H1 (cell line): ENCODE data around the gene TFE3. TPM values are rescaled to one million over a fixed set of nuclear protein-coding genes. Genes with fewer than 3 reads are reported as not detected.

Source experiments
- CTCF ChIA-PET: fragments of 300-600 bp; sonication (Branson Sonifier 250); formaldehyde crosslinking; loops from one replicate; lab custom pipeline; 2021; ENCODE audit not compliant: partially characterized antibody; lab: Charles Lee
- POLR2A ChIA-PET: fragments of 300-600 bp; sonication (Branson Sonifier 250); formaldehyde crosslinking; loops from one replicate; lab custom pipeline; 2021; ENCODE audit warnings: inconsistent platforms; ENCODE audit not compliant: partially characterized antibody; lab: Charles Lee
- DNase-seq, 2 experiments: peaks; one replicate each; pipeline versions ENCODE4 v3.0.0 to v3.0.0-alpha.2; 2010 to 2022; ENCODE audit warnings: low spot score in 2 of 2, low read depth in 1 of 2, mixed read lengths in 1 of 2
- FAIRE-seq: peaks from 2 replicates; lab custom pipeline; 2011; peaks lifted over from hg19 to GRCh38; lab: Jason Lieb, UNC
- H2AFZ ChIP-seq: 2 replicates; pipeline ENCODE4 v1.8.1; 2012; ENCODE audit warnings: low read length, inconsistent platforms
- H2AK5ac ChIP-seq: 2 replicates; pipeline ENCODE4 v1.6.1; 2013; ENCODE audit warnings: low read depth, low read length
- H2BK120ac ChIP-seq: replicated peaks from 2 replicates; pipeline ENCODE3; 2013; ENCODE audit warnings: low read depth, low read length, inconsistent platforms
- H2BK12ac ChIP-seq: 2 replicates; pipeline ENCODE4 v1.6.1; 2013; ENCODE audit warnings: low read depth, low read length
- H2BK15ac ChIP-seq: 2 replicates; pipeline ENCODE4 v1.6.1; 2013; ENCODE audit warnings: low read length
- H2BK20ac ChIP-seq: 2 replicates; pipeline ENCODE4 v1.6.1; 2013; ENCODE audit warnings: low read length
- H2BK5ac ChIP-seq: 2 replicates; pipeline ENCODE4 v1.6.1; 2013; ENCODE audit warnings: low read depth, low read length
- H3K14ac ChIP-seq: 2 replicates; pipeline ENCODE4 v1.6.1; 2013; ENCODE audit warnings: inconsistent platforms; ENCODE audit not compliant: insufficient read length
- H3K18ac ChIP-seq: 2 replicates; pipeline ENCODE4 v1.6.1; 2013; ENCODE audit warnings: low read length; ENCODE audit errors: extremely low read depth
- H3K23ac ChIP-seq: 2 replicates; pipeline ENCODE4 v1.6.1; 2013; ENCODE audit warnings: inconsistent platforms; ENCODE audit not compliant: insufficient read length
- H3K23me2 ChIP-seq: 2 replicates; pipeline ENCODE4 v1.6.1; 2013; ENCODE audit warnings: low read depth, low read length
- H3K27ac ChIP-seq: 2 replicates; pipeline ENCODE4 v1.6.1; 2011; ENCODE audit warnings: low read depth, low read length, inconsistent platforms
- H3K27me3 ChIP-seq, 4 experiments: replicated peaks in 1 of 4; 1 replicate in 1 of 4; 2 replicates in 3 of 4; pipeline versions ENCODE4 v1.6.1 to v1.8.1; 2011 to 2013; ENCODE audit warnings: low read length in 3 of 4, mild to moderate bottlenecking in 3 of 4, inconsistent platforms in 2 of 4, mixed read lengths in 2 of 4, moderate library complexity in 1 of 4; ENCODE audit not compliant: control insufficient read depth in 3 of 4, insufficient read depth in 3 of 4; ENCODE audit errors: extremely low read depth in 1 of 4
- H3K36me3 ChIP-seq, 4 experiments: 2 replicates each; pipeline versions ENCODE4 v1.6.1 to v1.8.1; 2011 to 2013; ENCODE audit warnings: mild to moderate bottlenecking in 4 of 4, low read length in 3 of 4, moderate library complexity in 2 of 4, control low read depth in 1 of 4, inconsistent platforms in 1 of 4; ENCODE audit not compliant: insufficient read depth in 4 of 4, control insufficient read depth in 2 of 4
- H3K4ac ChIP-seq: replicated peaks from 2 replicates; pipeline ENCODE3; 2013; ENCODE audit warnings: low read length, low read depth, mixed read lengths, inconsistent platforms; ENCODE audit not compliant: insufficient read length
- H3K4me1 ChIP-seq, 4 experiments: replicated peaks in 1 of 4; 1 replicate in 1 of 4; 2 replicates in 3 of 4; pipeline versions ENCODE4 v1.6.1 to v1.8.1; 2011 to 2013; ENCODE audit warnings: low read length in 3 of 4, inconsistent platforms in 2 of 4, mixed read lengths in 1 of 4; ENCODE audit not compliant: insufficient read depth in 4 of 4, control insufficient read depth in 3 of 4
- H3K4me2 ChIP-seq, 2 experiments: 2 replicates each; pipeline versions ENCODE4 v1.6.1 to v1.8.1; 2011 to 2013; ENCODE audit warnings: low read depth in 2 of 2, low read length in 2 of 2, control low read depth in 1 of 2, inconsistent platforms in 1 of 2, mild to moderate bottlenecking in 1 of 2; ENCODE audit not compliant: insufficient read depth in 1 of 2
- H3K4me3 ChIP-seq, 4 experiments: fragments of 200-600, 300-600 bp in 1 of 4; sonication (generic), shearing (Covaris generic), sonication (Bioruptor Twin) in 1 of 4; 2 replicates each; pipeline versions ENCODE4 v1.5.1 to v1.8.1; 2011 to 2016; ENCODE audit warnings: low read length in 4 of 4, low read depth in 3 of 4, control low read depth in 2 of 4, inconsistent platforms in 2 of 4, mild to moderate bottlenecking in 2 of 4, mixed read lengths in 1 of 4, moderate library complexity in 1 of 4; ENCODE audit not compliant: insufficient read depth in 2 of 4; ENCODE audit errors: extremely low read depth in 1 of 4
- H3K56ac ChIP-seq: replicated peaks from 2 replicates; pipeline ENCODE3; 2013; ENCODE audit warnings: low read depth, mild to moderate bottlenecking, mixed read lengths, low read length, inconsistent platforms; ENCODE audit not compliant: insufficient read length
- H3K79me1 ChIP-seq: 2 replicates; pipeline ENCODE4 v1.6.1; 2013; ENCODE audit warnings: low read depth, low read length, control low read depth
- H3K79me2 ChIP-seq, 2 experiments: 2 replicates each; pipeline versions ENCODE4 v1.6.1 to v1.8.1; 2012 to 2013; ENCODE audit warnings: low read length in 2 of 2, mild to moderate bottlenecking in 2 of 2, inconsistent platforms in 1 of 2; ENCODE audit not compliant: insufficient read depth in 2 of 2, control insufficient read depth in 1 of 2
- H3K9ac ChIP-seq, 4 experiments: replicated peaks in 1 of 4; 1 replicate in 1 of 4; 2 replicates in 3 of 4; pipeline versions ENCODE4 v1.6.1 to v1.8.1; 2011 to 2013; ENCODE audit warnings: low read depth in 3 of 4, low read length in 3 of 4, control low read depth in 2 of 4, mild to moderate bottlenecking in 2 of 4, moderate library complexity in 2 of 4, inconsistent platforms in 1 of 4; ENCODE audit errors: extremely low read depth in 1 of 4
- H3K9me3 ChIP-seq, 2 experiments: 2 replicates each; pipeline versions ENCODE4 v1.6.1 to v1.8.1; 2012 to 2013; ENCODE audit warnings: mild to moderate bottlenecking in 2 of 2, moderate library complexity in 2 of 2, control low read depth in 1 of 2, inconsistent platforms in 1 of 2, low read depth in 1 of 2, low read length in 1 of 2, mixed read lengths in 1 of 2; ENCODE audit not compliant: insufficient read depth in 2 of 2
- H4K20me1 ChIP-seq, 2 experiments: replicated peaks in 1 of 2; 2 replicates each; pipeline versions ENCODE3 to v1.8.1; 2011 to 2013; ENCODE audit warnings: inconsistent platforms in 2 of 2, low read length in 2 of 2, mild to moderate bottlenecking in 1 of 2; ENCODE audit not compliant: insufficient read depth in 2 of 2, control insufficient read depth in 1 of 2
- H4K5ac ChIP-seq: 2 replicates; pipeline ENCODE4 v1.6.1; 2013; ENCODE audit warnings: low read length, low read depth, mixed read lengths, inconsistent platforms; ENCODE audit not compliant: insufficient read length
- H4K8ac ChIP-seq: 2 replicates; pipeline ENCODE4 v1.8.0; 2013; ENCODE audit warnings: mild to moderate bottlenecking, moderate library complexity, low read length, inconsistent platforms; ENCODE audit not compliant: insufficient read depth; ENCODE audit errors: extremely low read depth
- H4K91ac ChIP-seq: replicated peaks from 2 replicates; pipeline ENCODE3; 2013; ENCODE audit warnings: low read length, mixed read lengths, inconsistent platforms; ENCODE audit not compliant: insufficient read length
- ASH2L ChIP-seq: fragments of 200-600, 300-600 bp; sonication (generic); IDR thresholded peaks from one replicate; pipeline ENCODE4 v1.7.1; 2017; ENCODE audit warnings: low read length
- CREB1 ChIP-seq: IDR thresholded peaks from 2 replicates; pipeline ENCODE4 v1.6.1; 2012; ENCODE audit warnings: inconsistent platforms
- EP300 ChIP-seq, 2 experiments: IDR thresholded peaks; 1 replicate in 1 of 2; 2 replicates in 1 of 2; pipeline ENCODE4 v1.6.1; 2011 to 2012; ENCODE audit warnings: low read depth in 2 of 2, low read length in 2 of 2, mild to moderate bottlenecking in 2 of 2, borderline replicate concordance in 1 of 2, inconsistent platforms in 1 of 2, moderate library complexity in 1 of 2
- FOSL1 ChIP-seq: IDR thresholded peaks from 2 replicates; pipeline ENCODE4 v1.6.1; 2011; ENCODE audit warnings: mild to moderate bottlenecking, low read depth, low read length, moderate library complexity; ENCODE audit not compliant: insufficient read depth
- NRF1 ChIP-seq: IDR thresholded peaks from 2 replicates; pipeline ENCODE4 v1.6.1; 2011; ENCODE audit warnings: mild to moderate bottlenecking, low read depth, low read length, improper control_type of control experiment
- POLR2A ChIP-seq, 2 experiments: IDR thresholded peaks; 1 replicate in 1 of 2; 2 replicates in 1 of 2; pipeline ENCODE4 v1.6.1; 2011; ENCODE audit warnings: low read depth in 2 of 2, low read length in 2 of 2, mild to moderate bottlenecking in 2 of 2; ENCODE audit errors: control extremely low read depth in 1 of 2
- RAD21 ChIP-seq, 2 experiments: IDR thresholded peaks in 1 of 2; conservative IDR thresholded peaks in 1 of 2; 2 replicates each; pipeline ENCODE4 v1.6.1; 2011; ENCODE audit warnings: low read depth in 2 of 2, low read length in 2 of 2, improper control_type of control experiment in 1 of 2, inconsistent platforms in 1 of 2, mild to moderate bottlenecking in 1 of 2, moderate library complexity in 1 of 2
- TBP ChIP-seq: IDR thresholded peaks from 2 replicates; pipeline ENCODE4 v1.6.1; 2011; ENCODE audit warnings: low read depth, low read length, improper control_type of control experiment
- WGBS, 2 experiments: shearing (Covaris generic) in 1 of 2; methylation state at CpG; one replicate each; pipeline versions ENCODE4 v1.1.6 to v1.1.7; 2013 to 2015; ENCODE audit warnings: low lambda C conversion rate in 2 of 2, mixed read lengths in 2 of 2, inconsistent platforms in 1 of 2, low coverage in 1 of 2, missing lambda C conversion rate in 1 of 2; ENCODE audit not compliant: insufficient replicate concordance in 2 of 2, insufficient coverage in 1 of 2, insufficient read length in 1 of 2; ENCODE audit errors: extremely low coverage in 1 of 2, missing lambda C conversion rate in 1 of 2; 5-methylcytosine and 5-hydroxymethylcytosine counted together
- polyA plus RNA-seq, 7 experiments: library from polyadenylated mRNA; depleted of rRNA in 3 of 7; stranded (reverse) in 5 of 7; unstranded in 2 of 7; fragments of >200 nt in 5 of 7; fragments of 200-250 nt in 2 of 7; gene quantifications; 1 replicate in 5 of 7; 2 replicates in 1 of 7; 4 replicates in 1 of 7; pipeline versions ENCODE4 v1.2.1 to v1.2.3, GENCODE V29; 2011 to 2013; ENCODE audit warnings: missing spikeins in 2 of 7, mixed read lengths in 2 of 7
- total RNA-seq: library from RNA; stranded (reverse); fragmentation: NEBNext Ultra II Directional; extraction: Animal tissue kit (Norgen Biotek cat#: 25700); gene quantifications from 2 replicates; pipeline ENCODE4 v1.2.1, GENCODE V29; 2021
- TF ChIP-seq, protein P1 (sequence below): IDR thresholded peaks from 2 replicates; pipeline ENCODE4 v1.6.1; 2011; ENCODE audit warnings: low read length, improper control_type of control experiment
- TF ChIP-seq, protein P2 (sequence below): IDR thresholded peaks from 2 replicates; pipeline ENCODE4 v1.6.1; 2012; ENCODE audit warnings: low read length, inconsistent platforms
- TF ChIP-seq, protein P3 (sequence below): IDR thresholded peaks from 2 replicates; pipeline ENCODE4 v1.6.1; 2012; ENCODE audit warnings: inconsistent platforms

TFE3 gene
- total and polyA plus RNA-seq, 2 of the 8 experiments (the other 6 are each of a cell fraction or from before 2014, with no cell fraction given), result 33.7 to 52.9 TPM

DNA sequence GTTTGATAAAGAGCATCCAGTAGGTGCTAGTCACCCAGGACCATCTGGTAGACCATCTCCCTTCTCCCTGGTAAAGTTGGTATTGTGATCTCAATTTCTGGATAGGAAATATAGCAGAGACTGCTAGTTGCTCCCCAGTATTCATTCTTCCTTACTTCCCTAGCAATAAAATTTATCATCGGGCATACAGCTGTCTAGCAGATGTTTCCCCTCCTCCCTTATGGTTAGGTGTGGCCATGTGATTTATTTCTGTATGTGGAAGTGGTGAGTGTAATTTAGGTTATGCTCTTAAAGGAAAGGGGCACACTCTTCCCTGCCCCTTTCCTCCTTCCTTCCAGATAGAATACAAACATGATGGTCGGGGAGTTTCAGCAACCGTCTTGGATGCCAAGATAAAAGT, 59.3 kb downstream of the TFE3 start:
- no peak overlapping the region for H3K4me3 ChIP-seq
- WGBS, 2 experiments, result 86% methylated on average over 3 of the region's 3 CpGs; no CpG with 5 or more reads in 1 of the 2 experiments
- no peak overlapping the region for H3K4ac ChIP-seq
- no peak overlapping the region for H3K23ac ChIP-seq
- H4K8ac ChIP-seq, result no peak overlapping the region
- no peaks in the 10 kb centered on the region for H3K9me3 ChIP-seq
- H3K18ac ChIP-seq, result no peak overlapping the region
- H3K9ac ChIP-seq, result no peak overlapping the region
- no peak overlapping the region for H4K91ac ChIP-seq
- H3K23me2 ChIP-seq, result no peaks in the 10 kb centered on the region
- H3K27ac ChIP-seq, result no peak overlapping the region
- H3K14ac ChIP-seq, result no peak overlapping the region
- FAIRE-seq (no peak), DNase-seq (no peak)
- no peak overlapping the region for H3K56ac ChIP-seq
- no peak overlapping the region for H2AFZ ChIP-seq
- H3K4me1 ChIP-seq, result no peaks in the 10 kb centered on the region
- H2BK15ac ChIP-seq, result no peak overlapping the region
- no peak overlapping the region for H2BK5ac ChIP-seq
- POLR2A ChIA-PET, result interaction anchor here (3.7 kb wide), 1 partner anchor 11 kb away, joined by 11 read pairs; no protein-coding TSS in a partner anchor
- H4K20me1 ChIP-seq, result peaks cover 0 to 2% of the 10 kb centered on the region in 2 experiments
- CTCF ChIA-PET, result interaction anchor here (2.0 kb wide), 1 partner anchor 11 kb away, joined by 7 read pairs; the partner anchor contains the start of gene KCND1
- no peak overlapping the region for H2BK20ac ChIP-seq
- H3K79me1 ChIP-seq, result no peaks in the 10 kb centered on the region
- no peaks in the 10 kb centered on the region for H3K79me2 ChIP-seq
- H2BK120ac ChIP-seq, result no peak overlapping the region
- peaks cover 4 to 55% (median 33%) of the 10 kb centered on the region in 4 experiments; a peak in 6 of 8 replicates for H3K36me3 ChIP-seq
- no peak overlapping the region for H2BK12ac ChIP-seq
- H4K5ac ChIP-seq, result no peak overlapping the region
- no peaks in the 10 kb centered on the region for H3K27me3 ChIP-seq
- H3K4me2 ChIP-seq, result no peak overlapping the region
- H2AK5ac ChIP-seq, result no peak overlapping the region
- TF ChIP-seq, protein P1, sequence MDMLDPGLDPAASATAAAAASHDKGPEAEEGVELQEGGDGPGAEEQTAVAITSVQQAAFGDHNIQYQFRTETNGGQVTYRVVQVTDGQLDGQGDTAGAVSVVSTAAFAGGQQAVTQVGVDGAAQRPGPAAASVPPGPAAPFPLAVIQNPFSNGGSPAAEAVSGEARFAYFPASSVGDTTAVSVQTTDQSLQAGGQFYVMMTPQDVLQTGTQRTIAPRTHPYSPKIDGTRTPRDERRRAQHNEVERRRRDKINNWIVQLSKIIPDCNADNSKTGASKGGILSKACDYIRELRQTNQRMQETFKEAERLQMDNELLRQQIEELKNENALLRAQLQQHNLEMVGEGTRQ, result no peak
- TF ChIP-seq, protein P2, sequence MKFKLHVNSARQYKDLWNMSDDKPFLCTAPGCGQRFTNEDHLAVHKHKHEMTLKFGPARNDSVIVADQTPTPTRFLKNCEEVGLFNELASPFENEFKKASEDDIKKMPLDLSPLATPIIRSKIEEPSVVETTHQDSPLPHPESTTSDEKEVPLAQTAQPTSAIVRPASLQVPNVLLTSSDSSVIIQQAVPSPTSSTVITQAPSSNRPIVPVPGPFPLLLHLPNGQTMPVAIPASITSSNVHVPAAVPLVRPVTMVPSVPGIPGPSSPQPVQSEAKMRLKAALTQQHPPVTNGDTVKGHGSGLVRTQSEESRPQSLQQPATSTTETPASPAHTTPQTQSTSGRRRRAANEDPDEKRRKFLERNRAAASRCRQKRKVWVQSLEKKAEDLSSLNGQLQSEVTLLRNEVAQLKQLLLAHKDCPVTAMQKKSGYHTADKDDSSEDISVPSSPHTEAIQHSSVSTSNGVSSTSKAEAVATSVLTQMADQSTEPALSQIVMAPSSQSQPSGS, result no peak
- no peak for TF ChIP-seq ASH2L
- TF ChIP-seq FOSL1, result no peak
- TF ChIP-seq, protein P3, sequence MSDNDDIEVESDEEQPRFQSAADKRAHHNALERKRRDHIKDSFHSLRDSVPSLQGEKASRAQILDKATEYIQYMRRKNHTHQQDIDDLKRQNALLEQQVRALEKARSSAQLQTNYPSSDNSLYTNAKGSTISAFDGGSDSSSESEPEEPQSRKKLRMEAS, result no peak
- TF ChIP-seq RAD21 (IDR thresholded peaks at IDR 0.05 in 1 of 2, conservative IDR thresholded peaks at IDR 0.05 in 1 of 2; ENCODE audit: low read depth in 2 of 2, low read length in 2 of 2), result no peak
- no peak for TF ChIP-seq NRF1
- no peak for TF ChIP-seq EP300 (IDR thresholded peaks at IDR 0.05; ENCODE audit: borderline replicate concordance in 1 of 2, low read depth in 2 of 2, low read length in 2 of 2)
- TF ChIP-seq CREB1, result no peak
- TF ChIP-seq POLR2A (IDR thresholded peaks at IDR 0.05; ENCODE audit: control extremely low read depth in 1 of 2, low read depth in 2 of 2, low read length in 2 of 2), result no peak
- no peak for TF ChIP-seq TBP
